LNCAP (cell line): ENCODE data around the gene EPB41L4B.

Experiments used
- TF ChIP-seq, protein P1 (sequence below): fragments of 450-650 bp; IDR thresholded peaks from 2 replicates; pipeline ENCODE4 v1.5.1; 2017; ENCODE audit warnings: mild to moderate bottlenecking

EPB41L4B gene

DNA sequence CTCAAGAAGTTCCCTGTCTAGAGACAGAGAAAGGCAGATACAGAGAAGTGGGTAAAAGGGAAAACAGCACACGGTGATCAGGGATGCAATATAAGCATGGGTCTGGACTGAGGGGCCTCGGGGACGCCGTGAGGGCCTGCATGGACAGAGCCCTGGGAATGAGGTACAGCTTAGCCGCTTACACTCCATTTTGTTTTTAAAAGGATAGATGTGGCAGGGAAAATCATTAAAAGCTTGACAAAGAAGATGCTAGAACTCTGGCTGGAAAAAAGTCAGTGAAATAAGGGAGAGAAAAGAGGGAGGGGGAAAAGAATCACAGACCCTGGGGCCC, 69.1 kb downstream of the EPB41L4B start:
- TF ChIP-seq, protein P1, sequence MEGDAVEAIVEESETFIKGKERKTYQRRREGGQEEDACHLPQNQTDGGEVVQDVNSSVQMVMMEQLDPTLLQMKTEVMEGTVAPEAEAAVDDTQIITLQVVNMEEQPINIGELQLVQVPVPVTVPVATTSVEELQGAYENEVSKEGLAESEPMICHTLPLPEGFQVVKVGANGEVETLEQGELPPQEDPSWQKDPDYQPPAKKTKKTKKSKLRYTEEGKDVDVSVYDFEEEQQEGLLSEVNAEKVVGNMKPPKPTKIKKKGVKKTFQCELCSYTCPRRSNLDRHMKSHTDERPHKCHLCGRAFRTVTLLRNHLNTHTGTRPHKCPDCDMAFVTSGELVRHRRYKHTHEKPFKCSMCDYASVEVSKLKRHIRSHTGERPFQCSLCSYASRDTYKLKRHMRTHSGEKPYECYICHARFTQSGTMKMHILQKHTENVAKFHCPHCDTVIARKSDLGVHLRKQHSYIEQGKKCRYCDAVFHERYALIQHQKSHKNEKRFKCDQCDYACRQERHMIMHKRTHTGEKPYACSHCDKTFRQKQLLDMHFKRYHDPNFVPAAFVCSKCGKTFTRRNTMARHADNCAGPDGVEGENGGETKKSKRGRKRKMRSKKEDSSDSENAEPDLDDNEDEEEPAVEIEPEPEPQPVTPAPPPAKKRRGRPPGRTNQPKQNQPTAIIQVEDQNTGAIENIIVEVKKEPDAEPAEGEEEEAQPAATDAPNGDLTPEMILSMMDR: no peak

DNA sequence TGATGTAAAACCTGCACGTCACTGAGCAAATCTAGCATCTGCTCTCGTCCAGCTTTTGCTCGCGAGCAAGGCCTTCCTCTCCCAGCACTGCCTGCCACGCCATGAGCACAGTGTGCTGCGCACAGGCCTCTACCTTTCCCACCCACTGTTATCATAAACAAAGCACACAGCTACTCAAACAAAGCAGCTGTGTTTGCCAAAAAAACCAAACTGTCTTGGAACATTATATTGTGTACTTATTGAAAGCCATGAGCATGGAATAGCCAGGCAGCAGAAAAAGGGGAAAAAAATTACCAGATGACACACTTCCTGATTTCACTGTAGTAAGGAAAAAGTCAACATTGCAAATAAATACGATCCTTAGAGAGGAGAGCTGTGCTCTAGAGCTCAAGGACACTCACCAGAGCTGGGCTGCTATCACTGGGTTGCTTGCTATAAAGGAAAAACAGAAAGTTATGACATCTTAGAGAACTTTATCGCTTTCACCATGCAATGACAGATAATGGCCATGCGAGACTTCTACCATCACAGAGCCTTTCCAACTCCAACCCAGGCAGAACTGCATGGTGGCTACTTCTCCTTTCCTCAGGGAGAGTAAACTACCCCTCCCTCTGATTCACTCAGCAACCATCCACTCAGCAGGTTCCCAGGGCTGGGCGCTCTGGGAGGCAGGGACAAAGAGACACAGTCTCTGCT, 69.6 kb downstream of the EPB41L4B start:
- TF ChIP-seq, protein P1: no peak

DNA sequence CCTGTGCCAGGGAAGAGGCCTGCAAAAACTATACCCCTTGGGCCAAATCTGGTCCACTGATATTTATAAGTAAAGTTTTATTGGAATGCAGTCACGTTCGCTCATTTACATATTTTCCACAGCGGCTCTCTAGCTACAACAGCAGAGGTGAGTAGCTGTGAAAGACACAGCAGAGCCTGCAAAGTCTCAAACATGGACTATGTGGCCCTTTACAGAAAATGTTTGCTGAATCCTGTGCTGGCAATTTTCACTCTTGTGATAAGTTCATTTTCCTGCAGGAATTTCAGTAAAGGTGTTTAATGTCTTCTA, 70.1 kb downstream of the EPB41L4B start:
- TF ChIP-seq, protein P1: no peak

DNA sequence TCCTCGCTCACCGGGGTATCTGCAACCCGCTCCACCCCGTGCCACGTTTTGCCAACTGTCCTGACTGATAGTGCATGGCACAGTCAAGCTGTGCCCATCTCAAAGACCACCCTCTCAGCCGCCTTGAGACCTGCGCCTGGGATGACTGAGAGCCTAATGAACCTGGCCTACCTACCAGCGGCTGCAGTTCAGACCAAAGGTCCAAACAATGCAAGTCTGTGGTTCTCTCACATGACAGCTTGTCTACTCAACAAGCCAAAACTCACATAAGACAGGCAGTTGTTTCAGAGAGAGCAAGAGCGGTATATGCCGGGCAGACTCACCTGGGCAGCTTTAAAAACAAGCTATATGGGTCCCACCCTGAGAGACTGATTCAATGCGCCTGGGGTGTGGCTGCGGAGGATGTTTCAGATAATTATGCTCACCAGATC, 70.5 kb downstream of the EPB41L4B start:
- TF ChIP-seq, protein P1: no peak

DNA sequence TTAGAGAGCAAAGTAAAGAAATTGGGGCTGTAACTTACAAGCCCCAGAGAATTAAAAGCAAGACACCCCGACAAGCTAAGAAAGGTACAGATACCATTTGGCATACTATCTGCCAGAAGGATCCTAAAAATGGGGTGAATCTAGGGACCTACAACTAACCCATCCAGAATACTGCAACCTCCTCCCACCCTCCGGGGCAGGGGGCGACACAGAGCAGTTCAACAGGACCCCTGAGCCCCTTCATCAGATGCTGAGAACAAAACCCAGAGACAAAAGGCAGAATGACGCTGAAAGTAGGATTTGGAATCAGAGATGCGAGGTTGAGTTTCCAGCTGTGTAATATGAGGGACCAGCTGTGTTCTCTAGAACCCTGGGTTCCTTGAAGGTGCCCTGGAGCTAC, 71.2 kb downstream of the EPB41L4B start:
- TF ChIP-seq, protein P1: no peak

DNA sequence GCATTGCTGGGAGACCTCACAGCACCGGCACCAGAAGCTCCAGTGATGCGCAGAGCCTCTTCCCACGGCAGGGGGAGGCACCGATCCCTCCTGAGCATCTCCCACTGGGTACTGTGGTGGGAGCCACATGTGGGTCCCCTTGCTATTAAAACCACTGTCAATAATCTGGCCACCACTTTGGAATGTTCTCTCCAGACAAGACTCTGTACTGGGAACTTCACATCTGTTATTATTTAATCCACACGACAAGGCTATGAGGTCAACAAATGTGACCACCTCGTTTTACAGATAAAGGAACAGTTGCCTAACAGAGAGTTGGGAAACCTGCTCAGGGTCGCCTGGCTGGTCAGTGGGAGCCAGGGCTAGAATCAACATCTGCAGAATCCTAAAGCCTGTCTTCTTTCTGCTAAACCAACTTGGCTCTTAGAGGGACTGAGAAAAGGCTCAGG, 72.7 kb downstream of the EPB41L4B start:
- TF ChIP-seq, protein P1: no peak

DNA sequence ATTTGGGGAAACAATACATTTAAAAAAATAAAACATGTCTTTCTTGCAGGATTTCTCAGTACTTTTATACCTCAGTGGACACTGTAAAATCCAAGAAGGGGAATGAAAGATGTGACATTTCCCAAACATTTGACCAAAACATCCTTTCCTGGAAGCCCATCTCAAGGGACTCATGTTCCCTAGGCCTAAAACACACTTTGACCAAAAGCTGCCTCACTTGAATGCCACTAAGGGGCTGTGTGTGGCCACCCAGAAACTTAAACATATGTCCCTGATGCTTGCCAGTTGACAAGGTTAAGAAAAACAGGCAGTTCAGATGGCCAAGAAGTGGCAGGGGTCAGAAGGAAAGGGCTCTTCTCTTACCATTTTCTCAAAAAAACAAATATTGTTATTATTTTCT, 73.6 kb downstream of the EPB41L4B start:
- TF ChIP-seq, protein P1: no peak

DNA sequence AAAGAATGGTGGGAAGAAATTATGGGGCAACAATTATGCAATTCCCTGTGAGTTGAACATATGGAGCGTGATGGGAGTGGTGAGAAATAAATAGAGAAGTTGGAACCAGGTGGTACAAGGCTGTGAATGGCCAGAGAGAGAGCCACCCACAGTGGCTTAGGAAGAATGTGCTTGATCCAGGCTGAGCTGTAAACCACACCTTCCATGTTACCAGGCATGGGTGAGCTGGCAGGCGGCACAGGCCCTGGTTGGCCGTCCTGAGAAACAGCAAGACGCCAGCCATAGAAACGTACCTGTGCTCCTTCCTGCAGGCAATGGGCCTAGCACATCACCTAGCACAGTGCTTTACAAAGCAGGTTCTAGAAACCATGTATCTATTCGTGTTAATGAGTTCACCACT, 74.3 kb downstream of the EPB41L4B start:
- TF ChIP-seq, protein P1: no peak
